Measurements from ENCODE around the gene STYXL2. TPM values are rescaled to one million over a fixed set of nuclear protein-coding genes. Genes with fewer than 3 reads are reported as not detected.

Gene STYXL2
- total RNA-seq, 4 donors from 2014 or later, result 0.16 to 1.4 (median 0.22) TPM; not detected in 1

- TF ChIP-seq CTCF (IDR thresholded peaks at IDR 0.05; ENCODE audit: low read depth), result no peak
Measured at GRCh38 chr1:167126811-167127210, 32.9 kb downstream of the STYXL2 start.

GRCh38 chr1:167127236-167127635, 33.4 kb downstream of the STYXL2 start:
- TF ChIP-seq CTCF (IDR thresholded peaks at IDR 0.05; ENCODE audit: low read depth), result no peak

- no peak for TF ChIP-seq CTCF (IDR thresholded peaks at IDR 0.05; ENCODE audit: low read depth)
Measured at GRCh38 chr1:167127661-167128060, 33.8 kb downstream of the STYXL2 start.

GRCh38 chr1:167128261-167129227, 34.7 kb downstream of the STYXL2 start:
- no peak for TF ChIP-seq CTCF (IDR thresholded peaks at IDR 0.05; ENCODE audit: low read depth)

- no peak for TF ChIP-seq CTCF (IDR thresholded peaks at IDR 0.05; ENCODE audit: low read depth)
Measured at GRCh38 chr1:167130829-167131510, 37.1 kb downstream of the STYXL2 start.

- TF ChIP-seq CTCF (IDR thresholded peaks at IDR 0.05; ENCODE audit: low read depth), result no peak
Measured at GRCh38 chr1:167132301-167133010, 38.6 kb downstream of the STYXL2 start.
